ENCODE measurements around the gene IPO9.
"Not testable (repeated sequence)": the region's sequence is repeated elsewhere in the genome, so short reads cannot be mapped to it uniquely, and the experiment has no call there.

The IPO9 gene

DNA sequence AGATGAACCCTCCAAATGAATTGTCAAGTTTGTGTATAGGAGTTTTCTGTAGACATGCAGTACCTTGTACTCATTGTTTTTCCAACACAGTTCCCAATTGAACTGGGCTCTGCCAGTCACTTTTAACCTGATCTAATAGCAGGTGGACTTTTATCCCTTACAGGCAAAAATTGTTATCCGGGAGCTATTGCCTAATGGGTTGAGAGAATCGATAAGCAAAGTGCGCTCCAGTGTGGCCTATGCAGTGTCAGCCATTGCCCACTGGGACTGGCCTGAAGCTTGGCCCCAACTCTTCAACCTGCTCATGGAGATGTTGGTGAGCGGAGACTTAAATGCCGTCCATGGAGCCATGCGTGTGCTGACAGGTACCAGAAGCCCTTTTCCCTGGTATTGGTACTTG lies 19.3 kb downstream of the IPO9 start:
- DNase-seq (ENCODE audit: low read depth) = no peak

DNA sequence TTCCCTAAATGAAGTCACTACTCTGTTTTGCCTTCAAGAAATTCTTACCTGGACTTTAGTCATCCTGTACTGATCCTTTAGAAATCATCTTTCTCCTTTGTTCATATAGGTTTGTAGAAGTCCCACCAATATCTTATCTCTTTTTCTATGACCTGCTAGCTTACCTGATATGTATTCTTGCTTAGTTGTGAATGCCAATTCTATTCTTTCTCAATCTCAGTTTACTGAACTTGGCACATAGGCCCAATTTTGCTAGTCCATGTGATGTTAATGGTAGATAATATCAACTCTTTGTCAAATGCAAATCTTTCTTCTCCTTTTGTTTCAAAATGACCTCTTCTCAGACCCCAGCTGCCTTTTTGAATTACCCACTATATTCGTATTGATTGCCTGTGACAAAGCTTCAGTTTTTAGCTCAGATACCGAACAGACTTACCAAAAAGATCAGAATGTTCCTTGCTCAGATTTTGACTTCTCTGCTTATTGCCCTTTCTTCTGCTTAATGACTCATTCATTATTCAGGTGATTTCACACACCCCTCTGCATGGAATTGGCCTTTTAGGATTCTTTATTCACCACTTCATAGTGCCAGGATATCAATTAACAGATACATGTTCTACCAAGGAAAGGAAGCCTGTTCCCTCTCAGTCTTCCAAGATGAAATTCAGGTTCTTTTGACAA lies 20.6 kb downstream of the IPO9 start:
- no peak for DNase-seq (ENCODE audit: low read depth)

DNA sequence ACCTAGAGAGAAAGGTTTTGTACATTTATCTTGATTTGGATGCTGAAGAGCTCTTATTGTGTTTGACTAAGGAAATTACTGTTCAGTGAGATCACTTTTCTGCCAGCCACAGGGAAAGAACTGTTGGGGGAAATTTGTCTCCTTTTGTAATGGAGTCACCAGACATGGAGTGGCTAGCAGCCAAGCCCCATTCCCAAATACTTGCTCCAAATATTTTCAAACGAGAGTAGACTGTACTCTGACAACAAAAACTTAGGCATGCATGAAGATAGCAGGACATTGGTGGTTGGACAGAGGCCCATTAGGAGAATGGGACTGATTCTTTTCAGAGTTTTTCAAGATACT lies 21.1 kb downstream of the IPO9 start:
- no peak for DNase-seq (ENCODE audit: low read depth)

DNA sequence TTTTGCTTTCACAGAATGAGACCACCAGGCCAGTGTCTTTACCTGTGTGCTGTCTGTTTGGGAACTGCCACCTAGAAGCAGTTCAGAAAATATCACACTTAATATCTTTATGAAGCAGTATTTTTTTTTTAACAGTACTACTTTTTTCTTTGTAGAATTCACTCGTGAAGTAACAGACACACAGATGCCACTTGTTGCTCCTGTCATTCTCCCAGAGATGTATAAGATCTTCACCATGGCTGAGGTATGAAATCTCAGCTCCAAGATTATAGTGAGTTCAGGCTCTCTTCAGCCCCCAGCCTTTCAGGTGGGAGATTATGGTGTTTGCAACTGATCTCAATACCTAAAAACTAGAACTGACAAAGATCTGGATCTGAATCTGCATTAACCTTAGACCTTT lies 23.0 kb downstream of the IPO9 start:
- DNase-seq (ENCODE audit: low read depth) = no peak

DNA sequence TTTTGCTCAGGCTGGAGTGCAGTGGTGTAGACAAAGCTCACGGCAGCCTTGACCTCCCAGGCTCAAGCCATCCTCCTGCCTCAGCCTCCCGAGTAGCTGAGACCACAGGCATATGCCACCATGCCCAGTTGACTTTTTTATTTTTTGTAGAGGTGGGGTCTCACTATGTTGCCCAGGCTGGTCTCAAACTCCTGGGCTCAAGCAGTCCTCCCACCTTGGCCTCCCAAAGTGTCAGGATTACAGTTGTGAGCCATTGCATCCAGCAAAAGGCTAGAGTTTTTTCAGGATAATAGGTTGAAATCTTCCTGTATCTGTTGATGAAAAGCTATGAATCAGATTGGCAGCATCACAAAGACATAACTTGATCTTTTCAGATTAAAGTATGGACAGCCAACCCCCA lies 27.8 kb downstream of the IPO9 start:
- not testable (repeated sequence) for DNase-seq (ENCODE audit: low read depth)

DNA sequence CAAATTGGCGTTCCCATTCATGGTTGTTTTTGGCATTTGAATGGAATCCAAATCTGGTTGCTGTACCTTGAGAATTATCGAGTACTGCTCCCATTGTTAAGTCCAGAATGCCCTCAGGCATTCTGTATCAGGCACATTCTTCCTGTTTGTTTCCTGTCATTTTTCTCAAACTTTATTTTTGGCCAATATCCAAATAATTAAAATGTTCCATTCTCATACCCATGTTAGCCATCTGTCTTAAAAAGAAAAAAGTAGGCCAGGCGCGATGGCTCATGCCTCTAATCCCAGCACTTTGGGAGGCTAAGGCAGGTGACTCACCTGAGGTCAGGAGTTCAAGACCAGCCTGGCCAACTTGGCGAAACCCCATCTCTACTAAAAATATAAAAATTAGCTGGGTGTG lies 30.5 kb downstream of the IPO9 start:
- DNase-seq (ENCODE audit: low read depth) = no peak

DNA sequence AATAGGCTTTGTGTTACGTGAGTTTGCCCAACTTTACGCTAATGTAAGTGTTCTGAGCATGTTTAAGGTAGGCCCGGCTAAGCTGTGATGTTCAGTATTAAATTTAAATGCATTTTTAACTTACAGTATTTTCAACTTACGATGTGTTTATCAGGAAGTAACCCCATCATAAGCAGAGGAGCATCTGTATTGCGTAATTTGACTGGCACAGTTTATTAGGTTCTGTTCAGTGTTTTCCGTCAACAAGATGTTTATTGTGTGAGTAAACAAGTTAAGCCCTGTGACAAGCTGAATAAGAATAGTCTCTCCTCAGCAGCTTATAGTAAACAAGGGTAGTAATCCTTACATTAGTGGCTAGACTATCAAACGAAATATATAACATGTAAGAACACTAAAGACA lies 32.5 kb downstream of the IPO9 start:
- DNase-seq (ENCODE audit: low read depth) = no peak

DNA sequence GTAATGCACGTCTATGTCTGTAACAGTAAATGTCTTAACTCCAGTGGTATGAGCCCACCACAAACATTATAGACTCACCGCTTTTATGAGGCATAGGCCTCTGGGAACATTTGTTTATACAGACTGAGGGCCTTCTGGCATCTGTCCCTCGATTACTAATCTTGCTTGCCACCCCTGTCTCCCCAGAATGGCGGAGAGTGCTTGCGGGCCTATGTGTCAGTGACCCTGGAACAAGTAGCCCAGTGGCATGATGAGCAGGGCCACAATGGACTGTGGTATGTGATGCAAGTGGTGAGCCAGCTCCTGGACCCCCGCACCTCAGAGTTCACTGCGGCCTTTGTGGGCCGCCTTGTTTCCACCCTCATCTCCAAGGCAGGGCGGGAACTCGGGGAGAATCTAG lies 41.4 kb downstream of the IPO9 start:
- no peak for DNase-seq (ENCODE audit: low read depth)

DNA sequence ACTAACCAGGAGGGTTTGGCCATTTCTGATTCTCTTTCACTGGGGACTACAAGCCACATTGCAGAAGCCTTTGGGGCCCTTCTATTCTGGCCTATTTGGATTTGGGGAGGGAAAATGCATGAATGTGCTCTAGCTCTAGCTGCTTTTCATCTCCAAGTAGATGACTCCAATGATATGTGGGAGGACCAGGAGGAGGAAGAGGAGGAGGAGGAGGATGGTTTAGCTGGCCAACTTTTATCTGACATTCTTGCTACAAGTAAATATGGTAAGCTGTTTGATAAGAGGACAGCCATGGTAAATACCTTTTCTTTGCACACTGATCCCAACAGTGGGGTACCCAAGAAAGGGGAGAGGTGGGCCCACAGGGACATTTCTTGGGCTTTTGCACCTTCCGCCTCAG lies 45.7 kb downstream of the IPO9 start:
- no peak for DNase-seq (ENCODE audit: low read depth)

DNA sequence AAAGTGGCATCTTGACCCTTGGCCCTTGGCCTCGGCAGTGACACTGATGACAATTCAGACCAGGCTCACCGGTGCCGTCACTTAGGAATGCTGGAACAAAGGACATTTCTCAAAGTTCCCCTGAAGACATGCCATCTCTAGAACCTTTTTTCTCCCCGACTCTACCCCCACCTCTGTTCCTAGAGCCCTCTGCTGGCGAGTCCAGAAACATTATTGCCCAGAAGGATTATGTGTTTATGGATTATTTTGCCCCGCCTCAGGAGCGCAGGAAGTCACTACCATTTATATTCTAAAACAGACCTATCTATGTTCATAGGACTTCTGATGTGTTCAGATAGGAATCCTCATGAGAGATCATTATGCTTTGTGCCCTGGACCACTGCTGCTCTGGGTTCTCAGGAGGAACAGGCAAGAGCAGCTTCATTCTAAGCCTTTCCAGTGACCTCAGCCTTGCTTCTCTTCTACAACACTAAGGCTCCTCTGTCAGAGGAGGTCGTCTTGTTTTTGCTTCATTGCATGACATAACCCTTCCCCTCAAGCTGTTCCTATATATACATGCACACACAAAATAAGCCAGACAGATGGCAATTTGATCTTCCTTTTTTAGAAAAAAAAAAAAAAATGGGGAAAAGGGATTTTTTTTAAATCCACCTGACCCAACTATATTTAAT lies 47.3 kb downstream of the IPO9 start:
- DNase-seq (ENCODE audit: low read depth) = no peak

DNA sequence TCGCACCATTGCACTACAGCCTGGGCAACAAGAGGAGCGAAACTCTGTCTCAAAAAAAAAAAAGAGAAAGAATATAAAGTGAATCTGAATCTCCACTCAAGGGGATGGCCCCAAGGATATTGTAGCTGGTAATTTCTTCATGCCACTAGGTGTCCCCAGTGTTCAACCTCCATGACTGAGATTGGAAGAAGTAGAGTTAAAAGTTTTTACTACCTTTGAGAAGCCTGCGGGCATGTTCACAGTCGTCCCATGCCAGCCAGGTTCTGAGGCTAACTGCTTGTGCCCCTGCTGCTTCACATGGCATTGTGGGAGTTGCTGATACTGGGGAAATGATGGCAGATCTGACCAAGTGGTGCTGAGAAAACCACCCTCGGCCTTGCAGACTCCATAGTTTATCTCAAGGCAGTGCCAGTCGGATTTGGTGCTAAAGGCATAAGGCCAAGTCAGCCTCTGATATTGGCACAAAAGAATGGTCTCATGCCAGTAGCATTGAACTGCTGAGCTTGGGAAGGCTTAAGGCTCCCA lies 49.0 kb downstream of the IPO9 start:
- DNase-seq (ENCODE audit: low read depth) = no peak

DNA sequence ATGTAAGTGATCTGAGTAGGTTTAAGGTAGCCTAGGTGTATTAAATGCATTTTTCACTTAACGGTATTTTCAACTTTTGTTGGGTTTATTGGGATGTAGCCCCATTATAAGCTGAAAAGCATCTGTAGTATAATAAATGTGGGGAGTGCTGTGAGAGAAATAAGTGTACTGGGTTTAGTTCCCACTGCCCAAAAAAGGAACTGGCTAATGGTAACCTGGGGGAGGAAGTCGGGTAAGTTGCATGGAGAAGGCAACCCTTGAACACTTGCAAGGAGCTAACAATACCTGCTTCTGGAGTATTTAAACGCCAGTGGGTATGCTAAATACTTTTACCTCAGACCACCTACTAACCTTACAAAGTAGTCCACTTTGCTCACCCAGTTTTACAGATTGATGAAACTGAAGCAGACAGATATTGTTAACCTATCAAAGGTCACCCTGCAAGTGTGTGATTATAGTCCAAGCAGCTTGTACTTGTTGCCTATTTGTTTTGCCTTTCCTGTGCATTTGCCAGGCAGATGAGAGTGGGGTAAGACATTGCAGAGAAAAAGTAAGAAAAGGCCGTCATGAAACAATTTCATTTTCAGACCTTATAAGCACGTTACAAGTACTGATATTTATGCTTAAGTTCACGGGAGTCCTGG lies 52.1 kb downstream of the IPO9 start:
- no peak for DNase-seq (ENCODE audit: low read depth)

DNA sequence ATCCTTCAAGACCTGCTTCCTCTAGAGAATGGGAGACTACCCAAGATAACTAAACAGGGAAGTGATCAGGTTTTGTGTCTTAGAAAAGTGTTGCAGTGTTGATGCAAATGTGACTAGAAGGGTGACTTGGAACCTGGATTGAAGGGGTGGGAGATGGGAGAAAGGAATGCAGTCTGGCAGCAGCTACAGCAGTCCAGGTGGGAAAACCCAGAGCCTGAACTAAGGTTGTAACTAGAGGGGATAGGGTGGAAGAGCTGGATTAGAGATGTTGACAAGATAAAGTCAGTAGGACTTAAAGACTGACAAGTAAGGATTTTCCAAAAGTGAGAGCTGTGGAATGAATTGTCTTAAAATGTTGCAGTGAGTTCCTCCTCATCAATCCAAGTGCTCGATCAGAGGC lies 52.7 kb downstream of the IPO9 start:
- DNase-seq (ENCODE audit: low read depth) = no peak

DNA sequence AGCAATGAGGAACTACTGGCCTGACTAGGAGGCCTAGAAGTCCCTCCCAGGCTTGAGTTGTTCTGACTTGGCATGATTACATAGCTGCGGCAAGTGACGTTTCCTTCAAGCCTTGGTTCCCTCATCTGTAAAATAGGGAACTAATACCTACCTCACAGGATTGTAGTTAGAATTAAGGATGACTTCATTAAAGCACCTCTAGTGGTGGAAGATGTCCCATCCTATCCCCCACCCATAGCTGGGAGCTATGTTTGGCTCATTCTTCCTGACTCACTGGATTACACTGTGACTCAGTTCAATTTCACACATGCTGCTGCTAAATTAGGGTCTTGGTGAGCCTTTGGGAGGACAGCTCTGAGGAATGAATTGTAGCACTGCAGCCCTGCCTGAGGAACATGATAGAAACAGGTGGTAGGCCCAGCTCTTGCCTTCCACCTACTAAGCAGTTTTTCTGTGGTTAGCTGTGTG lies 53.7 kb downstream of the IPO9 start:
- DNase-seq (ENCODE audit: low read depth) = no peak

DNA sequence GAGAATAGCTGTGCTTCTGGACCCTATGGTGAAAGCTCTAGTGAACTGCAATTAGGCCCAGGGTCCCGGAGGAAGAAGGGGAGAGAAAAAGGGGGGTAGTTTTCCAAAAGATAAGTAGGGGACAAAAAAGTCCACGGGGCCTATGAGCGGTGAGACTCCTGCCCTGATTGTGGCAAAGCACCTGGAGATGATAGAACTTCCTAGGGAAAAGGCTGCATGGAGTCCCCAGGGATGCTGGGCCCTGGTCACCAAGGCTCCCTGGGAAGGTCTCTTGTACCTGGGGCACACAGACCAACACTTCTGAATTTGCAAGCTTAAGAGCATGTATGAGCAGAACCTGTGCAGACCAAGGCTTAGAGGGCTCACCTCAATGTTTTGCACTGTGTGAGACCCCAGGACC lies 54.3 kb downstream of the IPO9 start:
- DNase-seq (ENCODE audit: low read depth) = no peak

DNA sequence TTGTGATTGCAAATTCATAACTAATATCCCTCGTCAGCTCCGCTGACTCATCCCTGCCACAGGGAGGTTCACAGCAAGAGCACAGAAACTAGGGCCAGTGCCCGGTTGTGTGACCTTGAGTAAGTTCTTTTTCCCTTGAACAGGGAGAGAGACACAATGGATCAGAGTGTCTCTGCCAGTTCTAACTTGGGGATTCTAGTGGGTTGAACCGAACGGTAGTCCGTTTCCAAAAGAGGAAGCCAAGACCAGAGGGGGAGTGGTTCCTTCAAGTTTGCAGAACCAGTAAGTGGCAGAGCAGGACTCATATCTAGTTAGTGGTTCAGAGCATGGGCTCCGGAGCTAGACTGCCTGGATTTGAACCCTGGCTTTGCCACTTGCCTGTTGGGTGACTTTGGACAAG lies 54.8 kb downstream of the IPO9 start:
- DNase-seq (ENCODE audit: low read depth) = no peak

DNA sequence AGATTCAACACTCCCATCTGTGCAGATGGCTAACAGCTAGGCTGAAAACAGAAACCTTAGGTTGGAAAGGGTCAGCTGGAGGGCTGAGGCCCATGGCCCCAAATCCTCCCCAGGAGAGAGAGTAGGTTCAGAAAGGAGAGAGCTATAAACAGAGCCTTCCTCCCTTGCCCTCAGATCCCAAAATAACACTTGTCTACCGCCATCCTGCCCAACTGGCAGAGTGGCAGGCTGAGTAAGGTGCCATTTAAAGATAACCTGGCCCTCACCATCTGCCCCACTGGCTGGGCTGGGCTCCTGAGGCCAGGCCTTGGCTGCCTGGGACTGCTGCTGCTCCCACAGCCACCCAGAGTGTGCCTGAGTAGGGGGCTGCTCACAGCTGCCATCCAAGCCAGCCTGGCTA lies 55.5 kb downstream of the IPO9 start:
- no peak for DNase-seq (ENCODE audit: low read depth)

DNA sequence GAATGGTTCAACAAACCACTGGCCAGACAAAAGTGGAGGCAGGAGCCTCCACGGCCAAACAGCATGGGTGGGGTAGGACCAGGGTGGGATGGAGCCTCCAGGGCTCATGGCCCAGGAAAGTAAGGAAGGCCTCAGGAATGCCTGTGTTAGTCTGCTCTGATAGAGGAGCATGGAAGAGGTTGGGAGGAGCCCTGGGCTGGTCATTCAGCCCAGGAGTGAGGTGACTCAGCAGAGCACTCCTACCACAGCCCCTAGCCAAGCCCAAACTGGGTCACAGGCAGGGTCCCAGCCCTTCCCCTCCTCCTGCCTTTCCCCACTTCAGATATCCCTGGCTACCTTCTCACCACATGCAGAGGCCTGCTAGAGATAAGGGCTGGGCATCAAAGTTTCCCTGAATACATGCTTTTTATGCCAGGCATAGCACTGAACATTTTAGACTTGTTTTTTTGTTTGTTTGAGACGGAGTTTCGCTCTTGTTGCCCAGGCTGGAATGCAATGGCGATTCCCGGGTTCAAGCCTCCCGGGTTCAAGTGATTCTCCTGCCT lies 56.6 kb downstream of the IPO9 start:
- no peak for DNase-seq (ENCODE audit: low read depth)

DNA sequence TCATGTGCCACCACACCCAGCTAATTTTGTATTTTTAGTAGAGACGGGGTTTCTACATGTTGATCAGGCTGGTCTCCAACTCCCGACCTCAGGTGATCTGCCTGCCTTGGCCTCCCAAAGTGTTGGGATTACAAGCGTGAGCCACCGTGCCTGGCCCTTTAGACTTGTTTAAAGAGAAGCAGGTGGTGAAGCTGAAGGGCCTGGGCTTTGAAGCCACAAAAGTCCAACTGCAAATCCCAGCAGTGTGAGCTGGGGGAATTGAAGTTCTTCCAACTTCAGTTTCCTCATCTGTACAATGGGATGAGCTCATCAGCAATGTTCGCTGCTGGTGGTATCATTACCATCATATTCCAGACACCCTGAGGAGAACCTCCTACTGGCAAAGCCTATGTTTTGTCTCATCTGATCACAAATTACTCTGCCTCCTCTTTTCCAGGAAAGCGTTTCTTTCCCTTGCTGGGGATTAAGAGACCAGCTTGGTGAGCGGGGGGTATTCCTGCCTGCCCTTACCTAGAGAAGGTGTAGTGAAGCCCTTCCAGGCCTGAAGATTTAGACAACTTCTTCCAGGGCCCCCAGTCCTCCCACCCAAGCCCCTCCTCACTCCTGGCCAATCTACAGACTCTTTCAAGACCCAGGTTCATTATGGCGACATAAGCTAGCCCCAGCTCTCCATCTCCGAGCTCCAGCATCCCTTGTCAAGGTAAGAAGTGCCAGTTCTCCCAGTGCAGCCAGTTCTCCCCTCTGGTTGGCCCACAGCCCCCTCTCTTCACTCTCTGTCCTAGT lies 57.3 kb downstream of the IPO9 start:
- DNase-seq (ENCODE audit: low read depth) = no peak

DNA sequence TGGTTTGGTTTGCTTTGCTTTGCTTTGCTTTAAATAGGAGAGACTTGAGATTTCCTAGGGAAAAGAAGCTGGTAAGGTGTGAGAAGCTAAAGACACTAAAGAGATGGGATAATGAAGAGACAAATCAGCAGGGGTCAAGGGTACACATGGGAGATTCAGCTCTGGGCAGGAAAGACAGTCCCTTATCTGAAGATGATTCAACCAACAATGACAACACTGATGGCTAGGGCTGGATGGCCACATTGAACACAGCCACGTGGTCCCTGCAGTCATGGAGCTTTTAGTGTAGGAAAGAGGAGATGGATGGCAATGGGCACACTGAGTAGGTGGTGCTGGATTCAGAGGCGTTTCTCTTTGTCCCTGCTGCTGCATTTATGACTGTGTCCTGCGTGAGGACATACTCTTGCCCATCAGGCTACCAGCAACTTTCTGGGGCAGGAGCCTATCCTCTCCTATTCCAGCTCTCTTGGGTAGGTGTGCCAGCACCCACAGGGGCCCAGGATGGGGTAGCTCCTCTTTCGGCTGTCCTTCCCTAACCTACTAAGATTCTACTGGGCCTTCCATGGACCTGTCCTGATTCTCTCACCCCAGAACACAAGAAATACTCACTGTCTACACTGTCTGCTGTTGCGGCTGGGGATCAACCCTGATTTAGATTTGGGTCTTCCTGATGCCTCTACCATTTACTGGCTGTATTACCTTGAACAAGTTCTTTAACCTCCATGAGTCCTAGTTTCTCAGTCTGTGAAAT lies 58.3 kb downstream of the IPO9 start:
- DNase-seq (ENCODE audit: low read depth) = no peak

DNA sequence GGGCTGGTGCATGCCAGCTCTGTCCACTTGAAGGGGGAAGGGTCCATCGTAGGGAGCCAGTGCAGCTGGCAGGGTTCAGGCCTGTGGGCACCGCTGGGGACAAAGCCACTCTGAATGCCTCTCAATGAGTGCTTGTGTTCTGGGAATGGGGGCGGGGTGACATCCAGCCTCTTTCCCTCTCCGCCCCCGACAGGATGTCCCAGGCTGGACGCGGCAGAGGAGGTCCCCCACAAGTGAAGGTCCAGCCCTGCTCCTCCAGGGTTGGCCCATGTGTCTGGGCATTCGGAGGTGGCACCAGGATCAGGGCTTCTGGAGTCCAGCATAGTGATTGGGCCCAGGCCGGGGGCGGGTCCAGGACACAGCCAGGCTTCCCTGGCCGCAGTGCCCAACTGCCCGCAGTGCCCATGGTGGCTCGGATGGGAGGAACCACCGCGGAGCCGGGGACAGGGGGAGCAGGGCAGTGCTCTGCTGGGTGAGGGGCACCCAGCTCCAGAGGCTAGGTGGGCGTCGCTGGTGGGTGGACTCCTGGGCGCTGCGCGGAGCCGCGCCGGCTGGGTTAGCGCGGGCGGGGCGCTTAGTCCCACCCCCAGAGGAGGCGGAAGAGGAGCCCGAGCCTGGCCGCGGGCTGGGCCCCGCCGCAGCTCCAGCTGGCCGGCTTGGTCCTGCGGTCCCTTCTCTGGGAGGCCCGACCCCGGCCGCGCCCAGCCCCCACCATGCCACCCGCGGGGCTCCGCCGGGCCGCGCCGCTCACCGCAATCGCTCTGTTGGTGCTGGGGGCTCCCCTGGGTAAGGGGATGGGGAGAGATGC lies 59.5 kb downstream of the IPO9 start, which contains the start of gene SHISA4:
Gene SHISA4 (plus strand): TSS at position 617 of the 808 bp plus-strand sequence. CDS start 97 bp downstream, at position 714.
- no peak for DNase-seq (ENCODE audit: low read depth)
